Measurements from ENCODE around the gene TAF1A. TPM values are rescaled to one million over a fixed set of nuclear protein-coding genes. Genes with fewer than 3 reads are reported as not detected.

TAF1A gene
- total RNA-seq, 1 donor from 2014 or later = 2.0 TPM

DNA sequence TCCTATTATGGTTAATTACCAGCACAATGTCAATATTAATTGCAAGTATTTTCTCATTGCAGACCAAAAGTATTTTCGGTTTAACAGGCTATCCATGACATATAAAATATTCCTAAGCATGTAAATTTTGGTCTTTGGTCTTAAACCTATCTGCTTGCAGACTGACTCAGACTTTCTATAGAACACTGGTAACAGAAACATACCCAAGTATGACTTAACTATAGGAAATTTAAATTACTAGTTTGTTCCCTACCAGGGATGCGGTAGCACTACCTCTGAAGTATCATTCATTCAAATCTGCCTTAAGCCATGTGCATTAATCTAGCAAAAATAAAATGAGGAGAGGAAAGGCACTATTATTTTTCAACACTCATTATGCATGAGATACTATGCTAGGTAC lies 2.9 kb downstream of the TAF1A start:
- no peak overlapping the region for H3K4me3 ChIP-seq
- no peak overlapping the region for H3K27ac ChIP-seq
- peaks cover 0 to 14% of the 10 kb centered on the region in 2 donors for H3K36me3 ChIP-seq
- intact Hi-C loops (cut with DNase I) = no loop called here
- TF ChIP-seq POLR2A (IDR thresholded peaks at IDR 0.05) (no peak), POLR2AphosphoS5 (IDR thresholded peaks at IDR 0.05; ENCODE audit: insufficient read depth in 1 of 2, low read depth in 1 of 2) (no peak), CTCF (IDR thresholded peaks at IDR 0.05) (no peak)
- no peaks in the 10 kb centered on the region for H3K27me3 ChIP-seq
- DNase-seq (ENCODE audit: extremely low spot score in 2 of 2) = no peak
- H3K9me3 ChIP-seq = no peaks in the 10 kb centered on the region
- H3K4me1 ChIP-seq = peaks cover 28% of the 10 kb centered on the region

GRCh38 chr1:222583079-222583478 lies 6.7 kb downstream of the TAF1A start:
- Histone ChIP-seq H3K27me3 (no peaks in the 10 kb centered on the region), H3K27ac (no peak overlapping the region), H3K4me1 (peaks cover 7% of the 10 kb centered on the region), H3K36me3 (peaks cover 0 to 14% of the 10 kb centered on the region in 2 donors), H3K9me3 (no peaks in the 10 kb centered on the region), H3K4me3 (no peak overlapping the region)
- TF ChIP-seq POLR2A (IDR thresholded peaks at IDR 0.05) = no peak
- no peak for TF ChIP-seq CTCF (IDR thresholded peaks at IDR 0.05)
- no peak for TF ChIP-seq POLR2AphosphoS5 (IDR thresholded peaks at IDR 0.05; ENCODE audit: insufficient read depth in 1 of 2, low read depth in 1 of 2)
- intact Hi-C loops (cut with DNase I) = no loop called here
- DNase-seq (ENCODE audit: extremely low spot score in 2 of 2) = no peak

DNA sequence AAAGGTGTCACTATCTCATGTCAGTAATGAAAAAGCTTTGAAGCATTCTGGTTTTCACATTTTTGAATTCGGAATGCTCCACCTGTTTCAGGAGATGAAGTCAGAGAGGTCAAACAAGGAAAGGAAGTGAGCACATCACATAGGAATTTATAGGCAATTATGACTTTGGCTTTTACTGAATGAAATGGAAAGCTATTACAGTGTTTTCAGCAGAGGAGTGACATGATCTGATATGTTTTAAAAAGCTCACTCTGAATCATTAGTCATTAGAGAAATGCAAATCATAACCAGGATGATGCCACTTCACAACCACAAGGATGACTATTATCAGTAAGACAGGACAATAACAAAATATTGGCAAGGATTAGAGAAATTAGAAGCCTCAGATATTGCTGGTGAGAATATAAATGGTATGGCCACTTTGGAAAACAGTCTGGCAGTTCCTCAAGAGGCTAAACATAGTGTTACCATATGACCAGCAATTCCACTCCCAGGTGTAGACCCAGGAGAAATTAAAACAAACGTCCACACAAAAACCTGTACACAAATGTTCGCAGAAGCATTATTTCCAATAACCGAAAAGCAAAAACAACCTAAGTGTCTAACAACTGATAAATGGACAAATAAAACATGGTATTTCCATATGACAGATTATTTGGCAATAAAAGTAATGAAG lies 7.5 kb downstream of the TAF1A start:
- H3K27ac ChIP-seq = no peak overlapping the region
- H3K27me3 ChIP-seq = no peaks in the 10 kb centered on the region
- intact Hi-C loops (cut with DNase I) = no loop called here
- H3K4me3 ChIP-seq = no peak overlapping the region
- H3K36me3 ChIP-seq = peaks cover 0 to 9% of the 10 kb centered on the region in 2 donors
- no peak for TF ChIP-seq CTCF (IDR thresholded peaks at IDR 0.05)
- no peak for TF ChIP-seq POLR2AphosphoS5 (IDR thresholded peaks at IDR 0.05; ENCODE audit: insufficient read depth in 1 of 2, low read depth in 1 of 2)
- no peak for TF ChIP-seq POLR2A (IDR thresholded peaks at IDR 0.05)
- H3K9me3 ChIP-seq = no peaks in the 10 kb centered on the region
- DNase-seq (ENCODE audit: extremely low spot score in 2 of 2) = no peak
- no peaks in the 10 kb centered on the region for H3K4me1 ChIP-seq

- Histone ChIP-seq H3K4me3 (no peak overlapping the region), H3K27me3 (no peaks in the 10 kb centered on the region), H3K9me3 (no peaks in the 10 kb centered on the region), H3K27ac (no peak overlapping the region), H3K4me1 (no peaks in the 10 kb centered on the region), H3K36me3 (peaks cover 0 to 8% of the 10 kb centered on the region in 2 donors)
- intact Hi-C loops (cut with DNase I) = no loop called here
- no peak for TF ChIP-seq POLR2AphosphoS5 (IDR thresholded peaks at IDR 0.05; ENCODE audit: insufficient read depth in 1 of 2, low read depth in 1 of 2)
- no peak for TF ChIP-seq POLR2A (IDR thresholded peaks at IDR 0.05)
- TF ChIP-seq CTCF (IDR thresholded peaks at IDR 0.05) = no peak
- no peak for DNase-seq (ENCODE audit: extremely low spot score in 2 of 2)
Measured at GRCh38 chr1:222579316-222579715, 10.4 kb downstream of the TAF1A start.

DNA sequence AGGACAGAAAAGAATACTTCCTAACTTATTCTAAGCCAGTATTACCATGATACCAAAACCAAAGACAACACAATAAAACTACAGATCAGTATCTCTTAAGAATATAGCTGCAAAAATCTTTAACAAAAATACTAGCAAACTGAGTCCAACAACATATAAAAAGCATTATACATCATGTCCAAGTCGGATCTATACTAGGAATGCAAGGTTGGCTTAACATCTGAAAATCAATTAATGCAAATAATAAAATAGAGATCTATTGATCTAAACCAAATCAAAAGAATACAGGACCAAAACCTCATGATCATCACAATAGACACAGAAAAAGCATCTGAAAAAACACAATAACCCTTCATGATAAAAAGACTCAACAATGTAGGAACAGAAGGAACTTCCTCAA lies 18.9 kb downstream of the TAF1A start:
- no peak for DNase-seq (ENCODE audit: extremely low spot score in 2 of 2)
- TF ChIP-seq POLR2AphosphoS5 (IDR thresholded peaks at IDR 0.05; ENCODE audit: insufficient read depth in 1 of 2, low read depth in 1 of 2) (no peak), POLR2A (IDR thresholded peaks at IDR 0.05) (no peak), CTCF (IDR thresholded peaks at IDR 0.05) (no peak)
- no peak overlapping the region for H3K27ac ChIP-seq
- H3K4me1 ChIP-seq = no peaks in the 10 kb centered on the region
- peaks cover 0 to 15% of the 10 kb centered on the region in 2 donors for H3K36me3 ChIP-seq
- H3K27me3 ChIP-seq = no peaks in the 10 kb centered on the region
- no peak overlapping the region for H3K4me3 ChIP-seq
- intact Hi-C loops (cut with DNase I) = no loop called here
- H3K9me3 ChIP-seq = no peaks in the 10 kb centered on the region

All from vagina (tissue), 2 donors.